GM19455 (cell line): ENCODE data around the gene PBX3.
"Not testable (repeated sequence)": the region's sequence is repeated elsewhere in the genome, so short reads cannot be mapped to it uniquely, and the experiment has no call there.

Experiments
- ATAC-seq: cut with Tn5 transposase; IDR thresholded peaks from one replicate; pipeline ENCODE4 v1.9.1; 2021; ENCODE audit not compliant: unreplicated experiment

PBX3 gene

DNA sequence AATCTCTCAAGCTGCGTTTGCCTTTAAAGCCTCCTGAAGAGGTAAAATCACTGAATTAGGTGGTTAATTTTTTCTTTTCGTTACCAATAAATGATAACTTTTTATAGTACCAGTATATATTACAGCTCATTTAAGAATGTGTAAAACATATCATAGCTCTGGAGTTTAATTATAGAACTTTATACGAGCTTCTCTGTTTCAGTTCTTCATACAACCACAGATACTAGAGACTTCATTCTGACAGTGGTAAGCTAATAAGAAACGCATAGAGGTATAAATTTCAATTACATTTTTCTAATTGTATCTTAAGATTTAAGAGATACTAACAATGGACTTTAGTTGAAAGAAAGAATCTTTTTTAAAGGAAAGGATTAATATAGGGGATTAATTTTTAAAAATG lies 73.9 kb downstream of the PBX3 start:
- ATAC-seq = no peak

DNA sequence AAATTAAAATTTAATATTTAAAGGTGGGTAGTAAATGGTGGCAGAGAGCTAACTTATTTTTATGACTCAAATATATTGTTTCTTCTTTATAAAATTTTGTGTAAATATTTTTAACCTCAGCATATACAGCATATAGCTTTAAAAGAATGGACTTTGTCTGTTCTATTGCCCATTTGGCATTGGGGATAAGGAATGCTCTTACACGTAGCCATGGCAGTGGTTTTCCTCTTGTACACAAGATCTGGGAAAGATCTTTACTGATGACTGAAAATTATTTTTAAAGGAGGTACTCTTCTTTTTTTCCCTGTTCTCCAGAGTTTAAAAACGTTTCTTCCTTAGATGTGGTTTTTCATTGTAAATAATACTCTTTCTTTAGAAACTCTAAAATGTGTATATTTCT lies 75.0 kb downstream of the PBX3 start:
- ATAC-seq = no peak

DNA sequence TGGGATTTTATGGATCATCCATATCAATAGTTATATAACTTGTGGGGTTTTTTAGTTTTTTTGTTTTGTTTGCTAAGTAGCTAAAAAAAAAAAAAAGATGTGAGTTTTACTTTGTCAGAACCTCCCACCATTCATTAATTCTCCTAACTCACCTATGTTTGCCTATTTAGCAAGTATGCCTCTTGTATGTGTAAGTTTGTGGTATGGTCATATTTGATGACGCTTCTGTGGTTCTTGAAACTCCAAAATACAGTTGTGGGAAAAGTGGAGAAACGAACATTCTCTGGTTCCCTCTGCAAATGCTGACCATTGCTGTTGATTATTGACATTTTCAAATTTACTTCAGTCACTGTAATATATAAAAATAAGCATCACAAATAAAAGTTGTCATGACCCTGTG lies 75.7 kb downstream of the PBX3 start:
- ATAC-seq = no peak

DNA sequence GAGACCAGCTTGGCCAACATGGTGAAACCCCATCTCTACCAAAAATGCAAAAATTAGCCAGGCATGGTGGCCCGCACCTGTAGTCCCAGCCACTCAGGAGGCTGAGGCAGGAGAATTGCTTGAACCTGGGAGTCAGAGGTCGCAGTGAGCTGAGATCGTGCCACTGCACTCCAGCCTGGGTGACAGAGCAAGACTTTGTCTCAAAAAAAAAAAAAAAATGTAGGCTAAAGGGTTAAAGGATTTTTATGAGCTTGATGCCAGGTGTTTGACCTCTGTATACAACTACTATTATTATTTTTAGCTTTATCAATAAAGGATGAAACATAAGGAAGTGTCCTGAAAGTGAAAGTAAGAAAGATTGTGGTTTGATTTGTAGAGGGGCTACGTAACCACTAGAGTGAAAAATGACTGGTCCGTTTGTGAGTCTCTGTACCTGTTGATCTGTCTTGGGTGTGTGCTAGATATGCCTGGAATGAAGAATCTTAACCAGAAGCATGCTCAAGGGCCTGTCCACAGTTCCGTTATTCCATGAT lies 76.8 kb downstream of the PBX3 start:
- ATAC-seq = not testable (repeated sequence)

DNA sequence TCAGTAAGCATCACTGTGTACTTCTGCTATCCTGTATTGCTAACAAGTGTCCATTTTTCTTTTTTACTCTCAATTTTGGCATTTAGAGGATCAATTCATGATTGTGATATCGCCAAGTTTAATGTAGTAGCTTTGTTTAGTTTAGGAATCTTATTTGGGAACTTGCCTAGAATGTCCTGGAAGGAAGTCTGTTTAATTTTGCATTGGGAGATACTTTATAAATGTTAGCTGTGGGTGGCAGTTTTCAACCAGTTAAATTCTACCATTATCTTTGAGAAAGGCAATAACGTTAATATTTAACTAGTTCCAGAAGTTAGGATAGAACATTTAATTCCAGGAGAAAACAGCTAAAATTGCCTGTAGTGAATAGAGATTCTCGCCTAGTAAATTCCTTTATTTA lies 78.6 kb downstream of the PBX3 start:
- no peak for ATAC-seq

DNA sequence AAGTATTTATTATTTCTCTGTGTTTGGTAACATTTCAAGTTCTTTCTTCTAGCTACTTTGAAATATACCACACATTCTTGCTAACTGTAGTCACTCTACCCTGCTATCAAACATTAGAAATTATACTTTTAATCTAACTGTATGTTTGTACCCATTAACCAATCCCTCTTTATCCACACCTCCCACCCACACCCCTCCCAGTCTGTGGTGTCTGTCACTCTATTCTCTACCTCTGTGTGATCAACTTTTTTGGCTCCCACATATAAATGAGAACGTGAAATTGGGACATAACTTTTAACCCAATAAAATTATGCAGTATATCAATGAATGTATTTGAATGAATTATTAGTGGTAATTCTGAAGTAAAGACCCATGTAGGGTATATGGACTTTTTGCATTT lies 79.7 kb downstream of the PBX3 start:
- no peak for ATAC-seq

DNA sequence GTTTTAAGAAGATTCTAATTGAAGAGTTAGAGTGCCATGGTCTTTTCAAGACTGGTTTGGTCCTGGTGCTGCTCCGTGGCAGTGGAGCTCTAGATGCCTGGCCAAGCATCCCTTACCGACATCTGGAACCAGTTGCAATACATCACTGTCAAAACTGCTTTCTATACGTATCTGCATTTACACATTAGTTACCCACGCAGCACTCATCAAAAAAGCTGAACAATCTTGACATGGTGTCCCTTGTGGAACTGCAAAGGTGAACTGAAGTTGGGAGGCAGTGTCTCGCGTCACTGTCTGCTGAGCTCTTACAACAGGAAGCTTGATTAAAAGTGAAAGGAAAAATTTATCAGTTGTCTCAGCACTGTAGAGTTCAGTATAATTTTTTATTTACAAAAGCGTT lies 82.6 kb downstream of the PBX3 start:
- ATAC-seq = no peak

DNA sequence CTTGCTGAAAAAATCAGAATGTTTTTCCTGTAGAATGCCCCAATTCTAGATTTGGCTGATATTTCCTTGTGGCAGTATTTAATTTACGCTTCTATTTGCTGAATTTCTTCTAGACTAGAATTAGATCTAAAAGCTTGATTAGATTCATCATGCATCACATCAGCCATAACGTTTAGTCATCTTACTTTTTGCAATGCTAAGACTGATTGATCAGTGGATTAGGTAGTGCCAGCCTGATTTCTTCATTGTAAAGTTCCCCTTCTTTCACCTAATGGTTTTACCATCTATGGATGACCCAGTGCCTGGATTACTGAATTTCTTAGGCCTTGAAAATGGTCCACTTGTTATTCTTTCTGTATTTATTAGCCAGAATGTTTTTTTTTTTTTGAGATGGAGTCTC lies 83.9 kb downstream of the PBX3 start:
- ATAC-seq = no peak

DNA sequence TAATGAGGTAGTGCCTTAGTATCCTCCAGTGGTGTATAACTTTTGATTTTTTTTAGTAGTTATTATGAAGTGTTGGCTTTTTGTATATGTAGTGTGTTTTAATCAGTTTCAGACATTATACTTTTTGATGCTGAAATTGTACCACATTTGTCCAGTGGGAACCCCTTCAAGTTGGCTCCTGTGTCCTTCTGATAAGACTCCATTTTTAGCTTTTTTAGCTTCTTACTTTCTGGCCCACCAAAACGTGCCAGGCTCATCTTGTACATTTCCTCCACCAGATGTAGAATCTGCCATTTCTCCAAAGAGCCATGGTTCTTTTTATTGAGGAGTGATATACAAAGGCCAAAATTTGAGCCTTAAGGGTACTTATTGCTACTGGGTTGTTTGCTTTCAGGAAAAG lies 84.4 kb downstream of the PBX3 start:
- no peak for ATAC-seq

DNA sequence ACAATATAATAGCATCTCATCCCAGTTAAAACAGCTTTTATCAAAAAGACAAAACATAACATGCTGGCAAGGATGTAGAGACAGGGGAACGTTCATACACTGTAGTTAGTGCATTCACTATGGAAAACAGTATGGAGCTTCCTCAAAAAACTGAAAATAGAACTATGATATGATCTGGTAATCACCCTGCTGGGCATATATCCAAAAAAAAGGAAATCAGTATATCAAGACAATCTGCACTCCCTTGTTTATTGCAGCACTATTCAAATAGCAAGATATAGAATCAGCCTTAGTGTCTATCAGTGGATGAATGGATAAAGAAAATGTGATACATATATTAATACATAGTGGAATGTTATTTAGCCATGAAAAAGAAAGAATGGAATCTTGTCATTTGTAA lies 88.5 kb downstream of the PBX3 start:
- no peak for ATAC-seq

DNA sequence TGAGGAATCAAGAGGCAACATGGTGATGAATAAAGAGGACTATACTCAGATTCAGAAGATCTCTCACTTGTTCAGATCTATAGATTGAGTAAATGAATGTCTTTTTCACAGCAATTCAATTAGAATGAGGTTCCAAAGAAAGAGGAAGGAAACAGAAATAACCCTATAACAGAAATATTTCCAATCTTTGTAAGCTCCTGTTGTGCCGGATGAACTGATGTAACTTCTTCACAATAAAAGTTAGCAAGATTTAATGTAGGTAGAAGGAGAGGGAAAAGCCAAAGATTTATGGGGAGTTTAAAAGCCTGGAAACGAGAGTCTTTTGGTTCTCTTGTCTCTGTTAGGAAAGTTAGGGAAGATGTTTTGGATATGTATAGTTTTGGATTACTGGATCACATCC lies 92.1 kb downstream of the PBX3 start:
- ATAC-seq = no peak

DNA sequence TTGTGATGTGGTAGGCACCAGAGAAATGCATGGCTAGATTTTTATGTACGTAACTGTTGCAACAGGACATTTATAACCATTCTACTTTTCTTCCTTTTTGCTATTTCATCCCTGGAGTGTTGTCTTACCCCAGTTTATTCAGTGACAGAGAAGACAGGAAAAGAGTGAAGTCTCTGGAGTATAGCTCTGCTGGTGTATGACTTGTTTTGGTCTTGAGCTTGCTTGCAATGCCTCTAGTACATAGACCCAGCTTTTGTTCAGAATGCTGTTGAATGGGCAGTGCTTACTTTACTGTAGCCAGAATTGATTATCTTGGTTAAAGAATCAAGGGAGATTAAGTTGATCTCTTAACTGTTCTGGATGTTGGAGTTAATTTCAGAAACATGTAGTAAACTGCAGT lies 94.3 kb downstream of the PBX3 start:
- no peak for ATAC-seq

DNA sequence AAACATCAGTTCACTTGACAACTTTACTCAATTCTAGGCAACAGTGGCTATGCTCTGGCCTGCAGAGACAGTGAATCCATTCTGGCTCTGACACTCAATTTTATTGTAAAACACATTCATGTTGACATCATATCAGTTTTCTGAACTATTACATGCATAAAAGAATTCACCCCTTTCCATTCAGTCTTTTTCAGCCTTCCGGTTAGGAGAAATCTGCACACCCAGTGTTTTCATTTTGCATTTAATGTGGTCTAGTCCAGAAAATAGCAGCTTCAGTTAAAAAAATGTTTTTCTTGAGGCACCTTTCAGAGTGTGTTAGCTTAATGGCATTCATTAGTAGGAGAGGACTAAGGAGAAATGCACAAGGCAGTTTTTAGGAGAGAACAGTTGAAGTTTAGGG lies 95.1 kb downstream of the PBX3 start:
- ATAC-seq = no peak

DNA sequence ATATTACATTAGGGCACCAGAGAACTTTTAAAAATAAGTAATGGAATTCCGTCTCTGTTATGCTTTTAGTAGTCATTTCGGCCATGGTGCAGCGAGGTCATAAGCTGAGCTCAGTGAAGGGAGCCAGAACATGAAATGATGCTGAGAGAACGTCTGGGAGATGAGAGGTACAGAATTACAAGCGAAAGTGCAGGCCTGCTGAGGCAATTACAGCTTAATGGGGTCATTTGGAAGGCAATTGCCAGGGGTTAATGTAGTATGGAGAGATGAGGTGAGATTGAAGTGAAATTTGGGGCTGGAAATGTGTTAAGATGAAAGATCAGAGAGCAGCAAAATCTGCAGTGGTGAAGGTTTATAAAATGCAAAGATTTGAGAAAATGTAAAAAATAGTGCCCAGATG lies 96.5 kb downstream of the PBX3 start:
- ATAC-seq = no peak

DNA sequence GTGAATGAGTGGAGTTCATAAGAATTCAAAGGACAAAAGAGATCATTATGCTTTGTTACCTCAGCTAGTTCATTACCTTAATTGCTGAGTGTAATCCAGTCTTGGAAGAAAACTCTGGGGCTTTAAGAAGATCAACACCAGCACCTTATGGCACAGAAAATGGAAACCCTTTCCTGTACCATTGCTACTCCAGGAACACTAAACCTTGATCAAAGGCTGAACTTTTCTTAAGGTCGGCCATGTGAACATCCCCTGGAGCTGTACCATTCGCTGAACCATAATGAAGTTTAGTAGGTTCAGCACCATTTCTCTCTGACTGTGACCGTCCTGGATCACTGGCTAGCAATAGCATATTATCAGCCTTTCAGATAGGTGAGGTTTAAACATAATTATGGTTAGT lies 97.4 kb downstream of the PBX3 start:
- no peak for ATAC-seq

DNA sequence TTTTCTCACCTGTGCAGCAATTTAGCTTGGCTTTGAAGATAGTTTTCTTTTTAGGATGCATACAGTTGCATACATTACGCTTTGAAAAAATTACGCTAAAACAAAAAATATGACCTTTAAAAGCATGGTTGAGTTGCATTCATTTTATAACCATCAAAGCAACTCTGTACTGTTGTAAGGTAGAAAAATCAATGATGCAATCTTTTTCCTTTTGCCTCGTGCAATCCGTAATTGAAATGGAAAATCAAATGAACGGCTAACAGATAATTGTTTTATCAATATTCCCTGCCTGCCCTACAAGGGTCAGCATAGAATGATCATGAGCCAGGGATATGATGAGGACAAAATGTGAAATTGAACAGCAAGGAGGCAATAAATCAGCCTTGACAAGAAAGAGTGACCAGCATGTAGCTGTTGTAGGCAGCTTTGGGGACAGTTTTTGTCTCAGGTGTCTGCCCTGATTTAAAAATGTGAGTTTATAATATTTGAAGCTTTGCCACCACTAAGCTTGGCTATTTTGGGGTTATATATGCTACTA lies 98.2 kb downstream of the PBX3 start:
- no peak for ATAC-seq

DNA sequence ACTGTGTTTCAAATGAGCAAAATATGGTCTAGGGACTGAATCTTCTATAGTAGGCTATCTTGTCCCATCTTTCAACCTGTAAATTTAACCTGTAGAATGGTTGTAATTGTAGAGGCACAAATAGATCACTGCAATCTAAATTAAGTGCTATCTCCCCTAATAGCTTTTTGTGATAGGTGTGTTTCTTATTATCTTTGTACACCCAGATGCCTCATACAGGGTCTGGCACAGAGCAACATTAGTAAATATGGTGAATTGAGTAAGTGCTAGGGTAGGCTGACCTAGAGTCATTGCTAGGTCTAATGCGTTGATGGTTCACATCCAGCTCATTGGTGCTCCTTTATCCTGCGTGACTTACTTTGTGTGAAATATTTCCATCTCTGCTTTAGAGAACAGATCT lies 100.6 kb downstream of the PBX3 start:
- ATAC-seq = no peak

DNA sequence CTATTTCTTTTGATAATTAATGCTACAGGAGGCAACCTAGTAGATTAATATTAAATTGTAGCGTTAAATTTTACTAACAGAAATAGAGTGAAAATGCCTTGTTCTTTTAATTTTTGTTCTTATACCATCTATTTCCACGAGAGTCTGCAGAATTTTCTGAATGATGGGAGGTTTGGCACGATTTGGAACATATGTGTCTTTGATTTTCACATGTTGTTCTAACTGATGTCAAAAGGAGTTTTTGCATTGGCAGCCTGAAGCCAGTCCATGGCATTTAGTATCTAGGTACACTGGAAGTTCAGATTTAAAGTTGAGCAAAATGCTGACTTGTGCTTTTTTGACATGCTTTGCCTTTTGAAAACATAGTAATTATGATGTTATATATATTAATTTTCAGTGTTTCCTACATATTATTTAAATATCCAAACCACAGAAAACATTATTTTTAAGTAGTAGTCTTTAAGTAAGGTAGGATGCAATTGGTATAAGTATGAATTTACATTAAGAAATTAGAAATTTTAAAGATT lies 103.0 kb downstream of the PBX3 start:
- ATAC-seq = no peak

DNA sequence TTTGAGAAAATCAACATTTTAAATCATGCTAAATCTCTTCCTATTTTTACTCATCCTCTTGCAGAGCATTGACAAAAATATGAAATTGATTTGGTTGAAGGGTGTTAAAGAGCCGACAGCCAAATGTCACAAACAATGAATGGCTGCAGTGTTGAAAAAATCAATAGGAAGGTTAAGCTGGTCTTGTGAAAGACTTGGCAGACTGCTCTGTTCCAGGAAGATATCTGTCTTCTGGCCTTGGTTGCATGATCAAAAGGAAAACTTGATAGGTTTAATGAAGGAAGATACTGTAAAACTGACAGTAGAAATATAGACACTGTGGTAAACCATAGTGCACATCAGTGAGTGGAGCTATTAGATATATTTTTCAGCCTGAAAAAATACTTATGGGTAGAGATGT lies 103.6 kb downstream of the PBX3 start:
- no peak for ATAC-seq

DNA sequence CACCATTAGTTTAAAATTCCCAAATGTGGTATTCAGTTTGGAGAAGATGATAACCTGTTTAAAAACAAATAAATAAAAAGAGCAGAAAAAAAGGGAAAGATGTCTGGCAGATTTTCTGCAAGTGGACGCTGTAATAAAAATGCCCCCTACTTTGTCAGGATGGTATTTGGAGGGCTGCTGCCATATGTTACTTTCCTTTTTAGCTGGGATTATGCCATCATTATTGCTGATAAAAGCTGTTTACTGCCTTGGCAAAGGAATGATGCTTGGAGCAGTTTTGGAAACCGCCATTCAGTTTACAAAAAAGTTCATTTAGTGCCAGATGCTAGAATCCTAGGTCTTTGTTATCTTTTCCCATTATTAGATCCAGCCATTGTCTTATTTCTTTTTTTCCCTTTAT lies 104.8 kb downstream of the PBX3 start:
- no peak for ATAC-seq

DNA sequence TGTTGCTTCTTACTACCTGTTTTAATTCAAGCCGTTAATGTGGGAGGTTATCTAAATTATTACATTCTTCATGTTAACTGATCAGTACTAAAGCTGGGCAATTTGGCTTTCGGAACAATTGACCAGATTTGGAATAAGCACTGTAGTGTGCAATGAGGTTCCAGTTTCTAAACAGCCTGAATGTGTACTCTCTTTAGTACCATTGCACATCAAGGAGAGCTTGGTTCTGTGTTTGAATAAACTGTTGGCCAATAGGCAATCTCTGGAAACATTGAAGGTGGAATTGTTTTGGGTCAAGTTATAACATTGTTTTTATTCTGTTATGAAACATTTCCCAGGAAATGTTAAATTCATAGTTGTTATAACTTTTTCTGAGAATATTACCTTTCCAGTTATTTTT lies 105.2 kb downstream of the PBX3 start:
- ATAC-seq = no peak

DNA sequence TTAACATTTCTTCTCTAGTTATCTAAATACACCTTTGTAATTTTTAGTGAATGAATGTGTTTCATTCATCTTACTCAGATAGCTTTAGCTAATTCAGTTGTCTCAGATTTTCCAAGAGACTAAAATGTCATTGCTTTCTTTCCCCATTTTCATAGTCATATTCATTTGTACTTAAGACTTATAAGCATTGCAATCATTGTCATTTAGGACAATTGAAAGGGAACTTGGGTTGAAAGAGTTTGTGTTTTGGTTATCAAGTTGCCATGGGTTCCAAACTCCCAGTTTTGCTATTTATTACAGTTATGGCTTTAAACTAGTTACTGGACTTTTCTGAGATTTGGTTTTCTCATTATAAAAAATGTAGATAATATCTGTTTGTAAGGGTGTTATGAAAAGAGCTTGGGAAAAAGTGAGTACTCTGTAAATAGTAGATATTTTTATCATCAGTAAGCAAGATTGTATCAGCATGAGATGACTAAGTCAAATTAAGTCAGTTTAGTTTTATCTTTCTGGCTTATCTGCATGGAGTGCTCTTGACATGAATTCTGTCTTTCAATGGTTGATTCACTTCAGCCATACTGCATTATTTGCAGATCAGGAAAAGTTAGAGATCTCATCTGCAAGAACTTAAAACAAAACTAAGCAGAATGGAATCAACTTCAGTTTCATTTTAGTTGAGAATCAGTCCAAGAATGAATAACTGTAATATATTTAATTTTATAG lies 107.5 kb downstream of the PBX3 start:
- ATAC-seq = no peak

DNA sequence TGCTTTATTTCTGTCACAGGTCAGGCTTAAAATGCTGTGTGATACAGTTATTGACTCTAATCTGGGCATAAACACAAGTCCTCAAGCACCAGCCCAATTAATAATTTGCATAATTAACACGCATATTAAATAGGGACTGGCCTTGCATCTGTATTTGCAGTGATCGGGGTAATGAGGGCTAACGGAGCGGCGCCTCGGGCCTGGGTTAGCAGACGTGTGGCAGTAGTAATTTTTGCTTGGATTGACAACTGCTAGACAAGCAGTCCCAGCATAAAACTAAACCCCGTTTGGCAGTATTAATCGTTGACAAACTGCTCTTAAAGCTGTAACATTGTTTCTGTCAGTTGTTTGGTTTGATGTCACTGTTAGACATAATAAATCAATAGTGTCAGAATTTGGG lies 109.2 kb downstream of the PBX3 start:
- no peak for ATAC-seq
